ENCODE measurements around the gene BAD. TPM values are rescaled to one million over a fixed set of nuclear protein-coding genes. Genes with fewer than 3 reads are reported as not detected.

The BAD gene
- polyA plus RNA-seq, 10 donors: 18.3 to 40.5 (median 27.2) TPM

GRCh38 chr11:64232182-64232966, 52.1 kb downstream of the BAD start:
- DNase-seq: no peak

- DNase-seq: no peak
These were observed 52.9 kb downstream of the BAD start for GRCh38 chr11:64231546-64231945.

GRCh38 chr11:64230985-64231365, 53.5 kb downstream of the BAD start:
- DNase-seq: no peak

GRCh38 chr11:64230171-64230984, 54.1 kb downstream of the BAD start, which contains the start of gene DNAJC4:
Gene DNAJC4, plus strand, starts transcription at chr11:64230548. Its CDS starts 307 bp downstream, at chr11:64230855.
- peak; percentile 91 to 96 (median 93) for DNase-seq

GRCh38 chr11:64229744-64230170, 54.7 kb downstream of the BAD start:
- no peak for DNase-seq

- peak in 1 of 3 donors; percentile 16 for DNase-seq
These were observed 55.2 kb downstream of the BAD start for GRCh38 chr11:64229090-64229743.

- peak in 1 of 3 donors; percentile 23 for DNase-seq
These were observed 57.0 kb downstream of the BAD start for GRCh38 chr11:64227405-64227956.

GRCh38 chr11:64226507-64227051, 57.9 kb downstream of the BAD start:
- DNase-seq: peak in 1 of 3 donors; percentile 70

- peak; percentile 87 to 96 (median 93) for DNase-seq
These were observed 58.6 kb downstream of the BAD start, which contains the start of the genes NUDT22 and TRPT1 for GRCh38 chr11:64225608-64226506. Gene NUDT22, plus strand, starts transcription at chr11:64226274. Its CDS starts 379 bp downstream, at chr11:64226653. Gene TRPT1, minus strand, starts transcription at chr11:64226186. Its CDS starts 326 bp downstream, at chr11:64225860.

GRCh38 chr11:64224891-64225607, 59.4 kb downstream of the BAD start:
- DNase-seq: no peak

GRCh38 chr11:64224151-64224890, 60.1 kb downstream of the BAD start:
- peak in 1 of 3 donors; percentile 10 for DNase-seq

GRCh38 chr11:64223001-64223651, 61.3 kb downstream of the BAD start:
- peak in 1 of 3 donors; percentile 30 for DNase-seq

GRCh38 chr11:64222651-64223000, 61.8 kb downstream of the BAD start:
- no peak for DNase-seq

GRCh38 chr11:64220798-64221197, 63.7 kb downstream of the BAD start:
- DNase-seq: no peak

GRCh38 chr11:64220271-64220670, 64.2 kb downstream of the BAD start:
- DNase-seq: no peak

Data from muscle of back (tissue), 11 donors.